ENCODE data around the gene KCNK1. TPM values are rescaled to one million over a fixed set of nuclear protein-coding genes. Genes with fewer than 3 reads are reported as not detected.

The KCNK1 gene
- total RNA-seq = 10 to 100 TPM; 13.5 to 16.3 TPM
- 1 to 10 TPM; 4.3 to 6.3 (median 5.2) TPM for polyA plus RNA-seq (ENCODE audit: insufficient read length in 6 of 6)
- long read RNA-seq, donor 1, transcript KCNK1-202 (3 exons, 2,161 nt) = major isoform, 7 of 7 reads
- long read RNA-seq, donor 1, partial matches to known transcripts = 0 of 7 reads
- long read RNA-seq, donor 1, other reads (novel, unspliced or antisense) = 0 of 7 reads
- long read RNA-seq, donor 2, partial matches to known transcripts = 0 of 3 reads
- long read RNA-seq, donor 2, other reads (novel, unspliced or antisense) = 0 of 3 reads
- long read RNA-seq, donor 3, partial matches to known transcripts = 0 of 4 reads
- long read RNA-seq, donor 3, other reads (novel, unspliced or antisense) = 0 of 4 reads
- long read RNA-seq, donor 4, transcript KCNK1-202 (3 exons, 2,161 nt) = major isoform, 7 of 8 reads
- long read RNA-seq, donor 4, partial matches to known transcripts = 0 of 8 reads
- long read RNA-seq, donor 4, other reads (novel, unspliced or antisense) = 1 of 8 reads
- long read RNA-seq, donor 5, partial matches to known transcripts = 0 of 3 reads
- long read RNA-seq, donor 5, other reads (novel, unspliced or antisense) = 0 of 3 reads
- long read RNA-seq, donor 6, partial matches to known transcripts = 0 of 4 reads
- long read RNA-seq, donor 6, other reads (novel, unspliced or antisense) = 0 of 4 reads
- long read RNA-seq, donor 7, transcript KCNK1-202 (3 exons, 2,161 nt) = major isoform, 5 of 5 reads
- long read RNA-seq, donor 7, partial matches to known transcripts = 0 of 5 reads
- long read RNA-seq, donor 7, other reads (novel, unspliced or antisense) = 0 of 5 reads
- long read RNA-seq, donor 8, partial matches to known transcripts = 0 of 1 reads
- long read RNA-seq, donor 8, other reads (novel, unspliced or antisense) = 0 of 1 reads
- long read RNA-seq, donor 9 = 0 reads
- long read RNA-seq, donor 10, partial matches to known transcripts = 0 of 2 reads
- long read RNA-seq, donor 10, other reads (novel, unspliced or antisense) = 0 of 2 reads
- long read RNA-seq, donor 11, transcript KCNK1-202 (3 exons, 2,161 nt) = major isoform, 6 of 6 reads
- long read RNA-seq, donor 11, partial matches to known transcripts = 0 of 6 reads
- long read RNA-seq, donor 11, other reads (novel, unspliced or antisense) = 0 of 6 reads
- long read RNA-seq, donor 12, transcript KCNK1-202 (3 exons, 2,161 nt) = major isoform, 6 of 6 reads
- long read RNA-seq, donor 12, partial matches to known transcripts = 0 of 6 reads
- long read RNA-seq, donor 12, other reads (novel, unspliced or antisense) = 0 of 6 reads

- Histone ChIP-seq H3K4me1 (peaks cover 0 to 4% of the 10 kb centered on the region in 2 donors), H3K36me3 (no peaks in the 10 kb centered on the region), H3K27me3 (peaks cover 8 to 57% of the 10 kb centered on the region in 2 donors), H3K4me3 (peak within 1 kb of the TSS; percentile 47 to 48), H3K9me3 (no peaks in the 10 kb centered on the region), H3K27ac (peak within 1 kb of the TSS; percentile 68 to 79)
- TF ChIP-seq CTCF (IDR thresholded peaks at IDR 0.05) = no peak
- DNase-seq = peak; percentile 59 to 88 (median 81)
- peak; percentile 87 for ATAC-seq
- intact Hi-C loops (cut with DNase I) = no loop called here
Observed at GRCh38 chr1:233613252-233614172, at the start of gene KCNK1. TSS of gene KCNK1 (plus strand) at chr1:233614106. CDS start at chr1:233614172, 66 bp downstream.

- intact Hi-C loops (cut with DNase I) = no loop called here
- DNase-seq (no peak), ATAC-seq (no peak)
- Histone ChIP-seq H3K27ac (no peak overlapping the region), H3K9me3 (peaks cover 0 to 34% of the 10 kb centered on the region in 2 donors), H3K36me3 (no peaks in the 10 kb centered on the region), H3K4me3 (no peak overlapping the region), H3K27me3 (no peaks in the 10 kb centered on the region), H3K4me1 (no peaks in the 10 kb centered on the region)
- no peak for TF ChIP-seq CTCF (IDR thresholded peaks at IDR 0.05)
Observed at GRCh38 chr1:233565313-233565712, 48.6 kb upstream of the KCNK1 start.

- H3K4me1 ChIP-seq = no peaks in the 10 kb centered on the region
- H3K27ac ChIP-seq = no peak overlapping the region
- H3K4me3 ChIP-seq = no peak overlapping the region
- ATAC-seq = no peak
- TF ChIP-seq CTCF (IDR thresholded peaks at IDR 0.05) = no peak
- DNase-seq = no peak
- no peaks in the 10 kb centered on the region for H3K27me3 ChIP-seq
- no peaks in the 10 kb centered on the region for H3K36me3 ChIP-seq
- intact Hi-C loops (cut with DNase I) = no loop called here
- peaks cover 0 to 18% of the 10 kb centered on the region in 2 donors for H3K9me3 ChIP-seq
Observed at GRCh38 chr1:233566886-233567285, 47.0 kb upstream of the KCNK1 start.

GRCh38 chr1:233569636-233570035, 44.3 kb upstream of the KCNK1 start:
- Histone ChIP-seq H3K27me3 (no peaks in the 10 kb centered on the region), H3K4me3 (no peak overlapping the region), H3K27ac (no peak overlapping the region), H3K4me1 (no peaks in the 10 kb centered on the region), H3K9me3 (peaks cover 0 to 3% of the 10 kb centered on the region in 2 donors), H3K36me3 (no peaks in the 10 kb centered on the region)
- peak in 1 of 4 donors; percentile 4 for DNase-seq
- intact Hi-C loops (cut with DNase I) = no loop called here
- TF ChIP-seq CTCF (IDR thresholded peaks at IDR 0.05) = no peak
- no peak for ATAC-seq
